ENCODE results near the gene FOXP4. TPM values are rescaled to one million over a fixed set of nuclear protein-coding genes. Genes with fewer than 3 reads are reported as not detected.

FOXP4 gene
- total and polyA plus RNA-seq, 2 of the 13 experiments (the other 11 are each of a cell fraction or from before 2014, with no cell fraction given) = 11.0 to 12.4 TPM

DNA sequence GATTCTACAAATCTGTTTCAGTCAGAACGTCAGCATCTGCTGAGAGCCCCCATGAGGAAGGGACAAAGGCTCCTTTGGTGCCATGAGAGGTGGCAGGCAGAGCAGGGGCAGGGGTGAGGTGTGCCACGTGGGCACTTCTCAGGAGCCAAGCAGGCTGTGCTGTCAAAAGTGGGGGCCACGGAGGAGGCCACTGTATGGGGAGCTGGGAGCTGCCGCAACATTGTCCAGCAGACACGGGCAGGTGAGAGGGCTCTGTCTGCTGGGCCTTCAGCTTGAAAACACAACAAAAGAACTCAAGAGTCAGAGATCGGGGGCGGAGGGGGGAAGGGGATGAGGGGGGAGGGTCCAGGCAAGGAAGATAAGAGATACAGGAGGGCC lies 21.6 kb upstream of the FOXP4 start:
- Histone ChIP-seq H3K4me2 (ENCODE audit: low read depth, low read length) (peak overlapping the region; percentile 94), H3K27me3 (ENCODE audit: control insufficient read depth in 1 of 2, insufficient read depth in 2 of 2, low read length in 2 of 2) (no peaks in the 10 kb centered on the region), H3K27ac (ENCODE audit: extremely low read length, insufficient read depth, low read length) (peak overlapping the region; percentile 87), H3K4me3 (replicated peaks in 1 of 3; ENCODE audit: insufficient read depth in 1 of 3, low read depth in 2 of 3, low read length in 3 of 3) (peak overlapping the region; percentile 28 to 58 (median 34)), H3K9ac (ENCODE audit: insufficient read depth, low read depth, low read length) (peak overlapping the region; percentile 69), H3K4me1 (ENCODE audit: insufficient read depth, low read length) (peaks cover 100% of the 10 kb centered on the region), H4K20me1 (ENCODE audit: insufficient read depth, low read length) (no peaks in the 10 kb centered on the region), H3K9me3 (ENCODE audit: low read length) (no peaks in the 10 kb centered on the region), H2AFZ (ENCODE audit: low read length) (no peak overlapping the region), H3K36me3 (replicated peaks in 1 of 2; ENCODE audit: control insufficient read depth in 1 of 2, insufficient read depth in 2 of 2, low read length in 2 of 2) (no peaks in the 10 kb centered on the region), H3K79me2 (ENCODE audit: insufficient read depth, low read length) (no peaks in the 10 kb centered on the region)
- DNase-seq (ENCODE audit: low spot score) (peak; percentile 77), FAIRE-seq (no peak), ATAC-seq (peak; percentile 37)
- ChIA-PET POLR2A (interaction anchor here (0.6 to 9.4 kb wide), 11 partner anchors 11 to 396 kb away, joined by 3 to 187 read pairs (median 6); partner anchors contain the start of genes BYSL and MED20), CTCF (ENCODE audit: low intra/inter-chr PET ratio, low total read pairs) (no interaction called here)
- intact Hi-C loops (cut with micrococcal nuclease; ENCODE audit: unreplicated experiment) = loop anchor here (1.0 to 2.0 kb wide), 2 partner anchors 20 to 61 kb away; no protein-coding TSS in a partner anchor
- BruUV-seq (replicated peaks) = no TSS peak
- 2% methylated on average over 7 of the region's 7 CpGs for WGBS (ENCODE audit: low lambda C conversion rate)
- in situ Hi-C loops (cut with HindIII; ENCODE audit: extremely low pct_ligation_motif_present, low pct_unique_long_range_greater_than_20kb) = no loop called here
- TF ChIP-seq ZNF121 (CRISPR knock-in tag; IDR thresholded peaks at IDR 0.05) (no peak), ZNF337 (CRISPR knock-in tag; IDR thresholded peaks at IDR 0.05; ENCODE audit: borderline replicate concordance, low read depth) (no peak), ONECUT2 (CRISPR knock-in tag; IDR thresholded peaks at IDR 0.05) (no peak), AGO2 (optimal IDR thresholded peaks at IDR 0.05; ENCODE audit: low read depth, low read length) (peak; percentile 27), FOXO1 (CRISPR knock-in tag; IDR thresholded peaks at IDR 0.05) (peak; percentile 54; the same call in 1 of the 2 replicates), ZNF143 (CRISPR knock-in tag; IDR thresholded peaks at IDR 0.05) (no peak; the same call in 1 of the 2 replicates), POLR2AphosphoS5 (IDR thresholded peaks at IDR 0.05; ENCODE audit: low read depth, low read length) (peak; percentile 61), ZNF230 (CRISPR knock-in tag; IDR thresholded peaks at IDR 0.05) (no peak), ZNF460 (CRISPR knock-in tag; IDR thresholded peaks at IDR 0.05; ENCODE audit: borderline replicate concordance) (no peak), ZIK1 (CRISPR knock-in tag; IDR thresholded peaks at IDR 0.05; ENCODE audit: borderline replicate concordance, low read depth) (peak; percentile 28; the same call in 1 of the 2 replicates), ZFP62 (CRISPR knock-in tag; IDR thresholded peaks at IDR 0.05) (no peak), SNAI1 (CRISPR knock-in tag; IDR thresholded peaks at IDR 0.05; ENCODE audit: borderline replicate concordance) (no peak), ZNF775 (CRISPR knock-in tag; IDR thresholded peaks at IDR 0.05; ENCODE audit: borderline replicate concordance) (no peak), PITX1 (CRISPR knock-in tag; IDR thresholded peaks at IDR 0.05) (peak; percentile 31; the same call in 1 of the 2 replicates)
- TF ChIP-seq, protein P1, sequence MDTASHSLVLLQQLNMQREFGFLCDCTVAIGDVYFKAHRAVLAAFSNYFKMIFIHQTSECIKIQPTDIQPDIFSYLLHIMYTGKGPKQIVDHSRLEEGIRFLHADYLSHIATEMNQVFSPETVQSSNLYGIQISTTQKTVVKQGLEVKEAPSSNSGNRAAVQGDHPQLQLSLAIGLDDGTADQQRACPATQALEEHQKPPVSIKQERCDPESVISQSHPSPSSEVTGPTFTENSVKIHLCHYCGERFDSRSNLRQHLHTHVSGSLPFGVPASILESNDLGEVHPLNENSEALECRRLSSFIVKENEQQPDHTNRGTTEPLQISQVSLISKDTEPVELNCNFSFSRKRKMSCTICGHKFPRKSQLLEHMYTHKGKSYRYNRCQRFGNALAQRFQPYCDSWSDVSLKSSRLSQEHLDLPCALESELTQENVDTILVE (CRISPR knock-in tag; IDR thresholded peaks at IDR 0.05) = no peak
- TF ChIP-seq, protein P2, sequence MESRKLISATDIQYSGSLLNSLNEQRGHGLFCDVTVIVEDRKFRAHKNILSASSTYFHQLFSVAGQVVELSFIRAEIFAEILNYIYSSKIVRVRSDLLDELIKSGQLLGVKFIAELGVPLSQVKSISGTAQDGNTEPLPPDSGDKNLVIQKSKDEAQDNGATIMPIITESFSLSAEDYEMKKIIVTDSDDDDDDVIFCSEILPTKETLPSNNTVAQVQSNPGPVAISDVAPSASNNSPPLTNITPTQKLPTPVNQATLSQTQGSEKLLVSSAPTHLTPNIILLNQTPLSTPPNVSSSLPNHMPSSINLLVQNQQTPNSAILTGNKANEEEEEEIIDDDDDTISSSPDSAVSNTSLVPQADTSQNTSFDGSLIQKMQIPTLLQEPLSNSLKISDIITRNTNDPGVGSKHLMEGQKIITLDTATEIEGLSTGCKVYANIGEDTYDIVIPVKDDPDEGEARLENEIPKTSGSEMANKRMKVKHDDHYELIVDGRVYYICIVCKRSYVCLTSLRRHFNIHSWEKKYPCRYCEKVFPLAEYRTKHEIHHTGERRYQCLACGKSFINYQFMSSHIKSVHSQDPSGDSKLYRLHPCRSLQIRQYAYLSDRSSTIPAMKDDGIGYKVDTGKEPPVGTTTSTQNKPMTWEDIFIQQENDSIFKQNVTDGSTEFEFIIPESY (CRISPR knock-in tag; IDR thresholded peaks at IDR 0.05) = no peak
- TF ChIP-seq, protein P3, sequence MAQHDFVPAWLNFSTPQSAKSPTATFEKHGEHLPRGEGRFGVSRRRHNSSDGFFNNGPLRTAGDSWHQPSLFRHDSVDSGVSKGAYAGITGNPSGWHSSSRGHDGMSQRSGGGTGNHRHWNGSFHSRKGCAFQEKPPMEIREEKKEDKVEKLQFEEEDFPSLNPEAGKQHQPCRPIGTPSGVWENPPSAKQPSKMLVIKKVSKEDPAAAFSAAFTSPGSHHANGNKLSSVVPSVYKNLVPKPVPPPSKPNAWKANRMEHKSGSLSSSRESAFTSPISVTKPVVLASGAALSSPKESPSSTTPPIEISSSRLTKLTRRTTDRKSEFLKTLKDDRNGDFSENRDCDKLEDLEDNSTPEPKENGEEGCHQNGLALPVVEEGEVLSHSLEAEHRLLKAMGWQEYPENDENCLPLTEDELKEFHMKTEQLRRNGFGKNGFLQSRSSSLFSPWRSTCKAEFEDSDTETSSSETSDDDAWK (CRISPR knock-in tag; IDR thresholded peaks at IDR 0.05) = no peak
- TF ChIP-seq, protein P4, sequence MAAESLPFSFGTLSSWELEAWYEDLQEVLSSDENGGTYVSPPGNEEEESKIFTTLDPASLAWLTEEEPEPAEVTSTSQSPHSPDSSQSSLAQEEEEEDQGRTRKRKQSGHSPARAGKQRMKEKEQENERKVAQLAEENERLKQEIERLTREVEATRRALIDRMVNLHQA (CRISPR knock-in tag; IDR thresholded peaks at IDR 0.05) = no peak
- TF ChIP-seq, protein P5, sequence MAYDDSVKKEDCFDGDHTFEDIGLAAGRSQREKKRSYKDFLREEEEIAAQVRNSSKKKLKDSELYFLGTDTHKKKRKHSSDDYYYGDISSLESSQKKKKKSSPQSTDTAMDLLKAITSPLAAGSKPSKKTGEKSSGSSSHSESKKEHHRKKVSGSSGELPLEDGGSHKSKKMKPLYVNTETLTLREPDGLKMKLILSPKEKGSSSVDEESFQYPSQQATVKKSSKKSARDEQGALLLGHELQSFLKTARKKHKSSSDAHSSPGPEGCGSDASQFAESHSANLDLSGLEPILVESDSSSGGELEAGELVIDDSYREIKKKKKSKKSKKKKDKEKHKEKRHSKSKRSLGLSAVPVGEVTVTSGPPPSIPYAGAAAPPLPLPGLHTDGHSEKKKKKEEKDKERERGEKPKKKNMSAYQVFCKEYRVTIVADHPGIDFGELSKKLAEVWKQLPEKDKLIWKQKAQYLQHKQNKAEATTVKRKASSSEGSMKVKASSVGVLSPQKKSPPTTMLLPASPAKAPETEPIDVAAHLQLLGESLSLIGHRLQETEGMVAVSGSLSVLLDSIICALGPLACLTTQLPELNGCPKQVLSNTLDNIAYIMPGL (CRISPR knock-in tag; IDR thresholded peaks at IDR 0.05; ENCODE audit: borderline replicate concordance in 1 of 2, low read depth in 1 of 2) = no peak

All from HepG2 (cell line).